BLaER1 (cell line): ENCODE data around the gene HDLBP.

ENCODE experiments used
- H3K27ac ChIP-seq: shearing (Covaris generic); formaldehyde crosslinking; 2 replicates; pipeline ENCODE4 v1.8.1; 2022
- H3K27me3 ChIP-seq: shearing (Covaris generic); formaldehyde crosslinking; 2 replicates; pipeline ENCODE4 v1.8.1; 2022
- H3K36me3 ChIP-seq: shearing (Covaris generic); formaldehyde crosslinking; 2 replicates; pipeline ENCODE4 v1.8.1; 2022
- H3K4me1 ChIP-seq: shearing (Covaris generic); formaldehyde crosslinking; 2 replicates; pipeline ENCODE4 v1.8.1; 2022
- H3K4me2 ChIP-seq: shearing (Covaris generic); formaldehyde crosslinking; 2 replicates; pipeline ENCODE4 v1.8.1; 2022
- H3K4me3 ChIP-seq: shearing (Covaris generic); formaldehyde crosslinking; 2 replicates; pipeline ENCODE4 v1.8.1; 2022
- H3K9ac ChIP-seq: shearing (Covaris generic); formaldehyde crosslinking; 2 replicates; pipeline ENCODE4 v1.8.1; 2022
- H3K9me3 ChIP-seq: shearing (Covaris generic); formaldehyde crosslinking; 2 replicates; pipeline ENCODE4 v1.8.1; 2022
- H4K20me1 ChIP-seq: shearing (Covaris generic); formaldehyde crosslinking; 2 replicates; pipeline ENCODE4 v1.8.1; 2022
- Cebpa-rat ChIP-seq: shearing (Covaris generic); IDR thresholded peaks from 2 replicates; pipeline ENCODE4 v1.8.1; 2022

HDLBP gene

DNA sequence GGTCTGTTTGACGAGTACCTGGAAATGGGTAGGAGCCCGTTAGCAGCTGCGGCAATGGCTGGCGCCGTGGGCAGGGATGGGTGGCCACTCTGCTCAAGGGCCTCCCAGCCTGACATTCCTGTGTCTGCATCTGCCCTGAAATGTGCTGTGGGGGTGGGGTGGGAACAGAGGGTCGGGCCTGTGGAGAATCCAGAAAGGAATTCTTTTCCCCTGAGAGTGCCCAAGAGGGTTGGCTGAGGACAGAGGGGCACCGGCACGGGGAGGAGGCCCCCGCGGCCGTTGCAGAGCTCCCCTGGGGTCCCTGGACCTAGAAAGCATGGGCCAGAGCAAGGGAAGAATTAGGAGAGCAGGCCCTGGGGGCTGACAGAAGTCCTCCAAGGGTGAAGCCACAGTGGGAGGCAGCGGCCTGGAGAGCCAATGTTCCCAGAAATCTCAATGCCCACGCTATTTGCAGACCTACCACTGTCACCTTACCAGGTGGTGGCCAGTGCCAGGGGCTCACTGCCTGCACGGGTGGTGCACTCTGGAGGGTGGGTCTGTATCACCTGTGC is 99.2 kb downstream of the HDLBP start:
- no peaks in the 10 kb centered on the region for H3K27me3 ChIP-seq
- H3K4me3 ChIP-seq: no peak overlapping the region
- TF ChIP-seq Cebpa-rat: no peak
- H3K9me3 ChIP-seq: no peaks in the 10 kb centered on the region
- no peaks in the 10 kb centered on the region for H3K36me3 ChIP-seq
- H3K9ac ChIP-seq: no peak overlapping the region
- H3K4me2 ChIP-seq: no peak overlapping the region
- H3K4me1 ChIP-seq: peaks cover 27% of the 10 kb centered on the region
- no peak overlapping the region for H3K27ac ChIP-seq
- no peaks in the 10 kb centered on the region for H4K20me1 ChIP-seq

DNA sequence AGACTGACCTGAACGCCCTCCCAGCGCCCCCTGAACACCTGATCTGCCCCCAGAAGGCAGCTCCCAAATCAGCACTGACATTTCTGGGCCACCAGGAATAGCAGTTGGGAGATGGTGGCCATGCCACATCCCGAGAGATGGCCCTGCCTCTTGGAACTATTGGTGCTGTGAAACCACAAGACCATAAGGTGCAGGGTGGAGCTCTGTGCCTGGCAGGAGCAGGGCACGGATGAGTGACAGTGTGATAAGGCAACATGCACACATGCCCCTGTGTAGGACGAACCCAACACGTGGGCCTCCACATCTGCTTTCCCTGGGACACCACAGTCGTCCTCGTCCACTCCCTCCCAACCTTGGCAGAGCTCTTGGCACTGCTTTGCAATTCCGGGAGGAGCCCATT is 100.1 kb downstream of the HDLBP start:
- peaks cover 32% of the 10 kb centered on the region for H3K4me1 ChIP-seq
- H3K4me2 ChIP-seq: no peak overlapping the region
- H3K27ac ChIP-seq: no peak overlapping the region
- H4K20me1 ChIP-seq: no peaks in the 10 kb centered on the region
- no peaks in the 10 kb centered on the region for H3K27me3 ChIP-seq
- no peak for TF ChIP-seq Cebpa-rat
- H3K36me3 ChIP-seq: no peaks in the 10 kb centered on the region
- H3K4me3 ChIP-seq: no peak overlapping the region
- H3K9ac ChIP-seq: no peak overlapping the region
- H3K9me3 ChIP-seq: no peaks in the 10 kb centered on the region

- Histone ChIP-seq H4K20me1 (no peaks in the 10 kb centered on the region), H3K36me3 (no peaks in the 10 kb centered on the region)
Measured at GRCh38 chr2:241214766-241215165, 100.7 kb downstream of the HDLBP start.

GRCh38 chr2:241214209-241214608 is 101.3 kb downstream of the HDLBP start:
- Histone ChIP-seq H4K20me1 (no peaks in the 10 kb centered on the region), H3K27ac (no peak overlapping the region), H3K4me3 (no peak overlapping the region), H3K27me3 (no peaks in the 10 kb centered on the region), H3K4me1 (peaks cover 20% of the 10 kb centered on the region), H3K9ac (no peak overlapping the region), H3K9me3 (no peaks in the 10 kb centered on the region), H3K4me2 (no peak overlapping the region), H3K36me3 (no peaks in the 10 kb centered on the region)
- no peak for TF ChIP-seq Cebpa-rat

More at GRCh38 chr2:241214766-241215165, 100.7 kb downstream of the HDLBP start:
- Histone ChIP-seq H3K9me3 (no peaks in the 10 kb centered on the region), H3K4me2 (no peak overlapping the region), H3K9ac (no peak overlapping the region), H3K4me3 (no peak overlapping the region), H3K4me1 (peaks cover 25% of the 10 kb centered on the region), H3K27me3 (no peaks in the 10 kb centered on the region), H3K27ac (no peak overlapping the region)
- no peak for TF ChIP-seq Cebpa-rat

GRCh38 chr2:241213567-241213966 is 101.9 kb downstream of the HDLBP start:
- Histone ChIP-seq H3K27ac (no peak overlapping the region), H3K4me2 (no peak overlapping the region), H3K9ac (no peak overlapping the region), H3K27me3 (no peaks in the 10 kb centered on the region), H4K20me1 (no peaks in the 10 kb centered on the region), H3K36me3 (no peaks in the 10 kb centered on the region), H3K4me1 (peaks cover 15% of the 10 kb centered on the region), H3K9me3 (no peaks in the 10 kb centered on the region), H3K4me3 (no peak overlapping the region)
- no peak for TF ChIP-seq Cebpa-rat

GRCh38 chr2:241213041-241213440 is 102.4 kb downstream of the HDLBP start:
- Histone ChIP-seq H3K9ac (no peak overlapping the region), H3K4me2 (no peak overlapping the region), H3K27ac (no peak overlapping the region), H3K27me3 (no peaks in the 10 kb centered on the region), H3K4me1 (peaks cover 15% of the 10 kb centered on the region), H3K9me3 (no peaks in the 10 kb centered on the region), H3K36me3 (no peaks in the 10 kb centered on the region), H4K20me1 (0 out of 2 replicates have a peak, but pooled peaks cover under 1% of the 10 kb centered on the region), H3K4me3 (no peak overlapping the region)
- no peak for TF ChIP-seq Cebpa-rat

DNA sequence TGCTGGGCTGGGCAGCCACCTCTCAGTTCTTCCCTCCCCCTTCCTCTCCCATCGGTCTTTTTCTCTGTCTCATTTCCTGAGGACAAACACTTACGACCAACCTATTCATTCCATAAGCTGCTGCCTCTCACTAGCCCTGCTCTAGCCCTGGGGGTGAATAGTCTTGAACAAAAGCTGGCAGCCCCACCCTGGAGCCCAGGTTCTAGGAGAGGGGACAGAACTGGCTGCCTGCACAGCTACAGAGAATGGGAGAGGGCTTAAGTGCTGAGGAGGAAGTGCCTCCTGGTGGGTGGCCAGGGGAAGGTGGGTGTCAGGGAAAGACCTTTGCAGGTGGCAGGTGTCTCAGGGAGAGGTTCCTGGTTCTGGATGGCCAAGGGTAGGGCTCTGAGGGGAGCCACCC is 104.2 kb downstream of the HDLBP start:
- Histone ChIP-seq H4K20me1 (0 out of 2 replicates have a peak, but pooled peaks cover 4% of the 10 kb centered on the region), H3K27ac (no peak overlapping the region), H3K36me3 (no peaks in the 10 kb centered on the region), H3K9ac (no peak overlapping the region), H3K4me2 (peak overlapping the region; percentile 24; the same call in 1 of the 2 replicates), H3K4me1 (peaks cover 10% of the 10 kb centered on the region), H3K4me3 (no peak overlapping the region), H3K9me3 (no peaks in the 10 kb centered on the region), H3K27me3 (no peaks in the 10 kb centered on the region)
- no peak for TF ChIP-seq Cebpa-rat

GRCh38 chr2:241209271-241209670 is 106.2 kb downstream of the HDLBP start:
- H3K27ac ChIP-seq: no peak overlapping the region
- H3K4me3 ChIP-seq: no peak overlapping the region
- no peak for TF ChIP-seq Cebpa-rat
- no peaks in the 10 kb centered on the region for H3K9me3 ChIP-seq
- no peak overlapping the region for H3K9ac ChIP-seq
- peaks cover 10% of the 10 kb centered on the region for H3K4me1 ChIP-seq
- no peaks in the 10 kb centered on the region for H3K27me3 ChIP-seq
- H3K36me3 ChIP-seq: no peaks in the 10 kb centered on the region
- no peak overlapping the region for H3K4me2 ChIP-seq
- H4K20me1 ChIP-seq: 0 out of 2 replicates have a peak, but pooled peaks cover 4% of the 10 kb centered on the region

- Histone ChIP-seq H3K27me3 (no peaks in the 10 kb centered on the region), H3K4me1 (peaks cover 10% of the 10 kb centered on the region), H3K4me3 (no peak overlapping the region), H3K36me3 (no peaks in the 10 kb centered on the region), H3K27ac (no peak overlapping the region), H3K4me2 (no peak overlapping the region), H3K9ac (no peak overlapping the region), H4K20me1 (0 out of 2 replicates have a peak, but pooled peaks cover 4% of the 10 kb centered on the region), H3K9me3 (no peaks in the 10 kb centered on the region)
- TF ChIP-seq Cebpa-rat: no peak
Measured at GRCh38 chr2:241208058-241208457, 107.4 kb downstream of the HDLBP start.

- H3K36me3 ChIP-seq: no peaks in the 10 kb centered on the region
- no peak for TF ChIP-seq Cebpa-rat
- H3K27ac ChIP-seq: no peak overlapping the region
- H3K9ac ChIP-seq: no peak overlapping the region
- H3K4me3 ChIP-seq: no peak overlapping the region
- H3K4me2 ChIP-seq: no peak overlapping the region
- peaks cover 10% of the 10 kb centered on the region for H3K4me1 ChIP-seq
- H3K9me3 ChIP-seq: no peaks in the 10 kb centered on the region
- H3K27me3 ChIP-seq: no peaks in the 10 kb centered on the region
- 0 out of 2 replicates have a peak, but pooled peaks cover 4% of the 10 kb centered on the region for H4K20me1 ChIP-seq
Measured at GRCh38 chr2:241207641-241208040, 107.8 kb downstream of the HDLBP start.

DNA sequence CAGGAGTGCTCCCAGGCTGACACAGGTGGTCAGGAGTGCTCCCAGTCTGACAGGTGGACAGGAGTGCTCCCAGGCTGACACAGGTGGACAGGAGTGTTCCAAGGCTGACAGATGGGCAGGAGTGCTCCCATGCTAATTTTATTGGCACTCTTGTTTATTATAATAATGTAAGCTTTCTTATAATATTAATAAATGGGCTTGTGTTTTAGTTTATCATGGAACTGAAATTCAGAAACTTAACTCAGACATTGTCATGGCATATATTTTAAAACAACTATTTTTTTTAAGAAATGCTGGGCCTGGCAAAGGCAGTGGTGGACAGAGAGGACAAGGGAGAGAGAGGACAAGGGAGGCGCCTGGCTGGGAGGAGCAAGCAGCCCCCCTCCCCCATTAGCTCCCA is 108.3 kb downstream of the HDLBP start:
- H3K9me3 ChIP-seq: no peaks in the 10 kb centered on the region
- no peak overlapping the region for H3K4me3 ChIP-seq
- TF ChIP-seq Cebpa-rat: no peak
- H3K4me2 ChIP-seq: no peak overlapping the region
- no peak overlapping the region for H3K9ac ChIP-seq
- no peaks in the 10 kb centered on the region for H3K27me3 ChIP-seq
- no peaks in the 10 kb centered on the region for H3K36me3 ChIP-seq
- no peak overlapping the region for H3K27ac ChIP-seq
- 0 out of 2 replicates have a peak, but pooled peaks cover 4% of the 10 kb centered on the region for H4K20me1 ChIP-seq
- H3K4me1 ChIP-seq: peaks cover 10% of the 10 kb centered on the region
